ENCODE measurements around the gene IFNAR2. TPM values are rescaled to one million over a fixed set of nuclear protein-coding genes. Genes with fewer than 3 reads are reported as not detected.

The IFNAR2 gene
- total and polyA plus RNA-seq, 2 experiments from 2014 or later = 16.8 to 18.2 TPM

- TF ChIP-seq CTCF (conservative IDR thresholded peaks at IDR 0.05; ENCODE audit: low read depth in 2 of 2) (no peak), ZNF462 (CRISPR knock-in tag; IDR thresholded peaks at IDR 0.05) (no peak), EZH2 (IDR thresholded peaks at IDR 0.05; ENCODE audit: low read depth, unreplicated experiment) (no peak)
Measured at GRCh38 chr21:33208534-33208933, 21.2 kb upstream of the IFNAR2 start (continued).

GRCh38 chr21:33211305-33211704 is 18.4 kb upstream of the IFNAR2 start:
- peaks cover 6% of the 10 kb centered on the region for H3K27me3 Mint-ChIP-seq (ENCODE audit: insufficient read depth, low read depth, poor library complexity)
- no peak overlapping the region for H2AFZ ChIP-seq
- no peaks in the 10 kb centered on the region for H3K79me2 ChIP-seq (replicated peaks; ENCODE audit: insufficient read depth)
- H3K9me3 Mint-ChIP-seq = peaks cover 22% of the 10 kb centered on the region
- H3K4me2 ChIP-seq = no peak overlapping the region
- DNase-seq (ENCODE audit: low spot score) = no peak
- H3K27ac Mint-ChIP-seq = no peak overlapping the region
- H3K36me3 Mint-ChIP-seq (ENCODE audit: low read depth) = no peaks in the 10 kb centered on the region; the same call in 2 of the 3 replicates
- H3K4me3 Mint-ChIP-seq = no peak overlapping the region
- no peaks in the 10 kb centered on the region for H3K36me3 ChIP-seq (ENCODE audit: insufficient read depth)
- ATAC-seq = no peak
- H3K4me3 ChIP-seq = no peak overlapping the region
- no peaks in the 10 kb centered on the region for H3F3A ChIP-seq (replicated peaks; ENCODE audit: low read depth)
- H3K4me1 ChIP-seq (ENCODE audit: insufficient read depth) = peaks cover 3% of the 10 kb centered on the region; the same call in 1 of the 2 replicates
- no peak overlapping the region for H3K27ac ChIP-seq (ENCODE audit: low read depth)
- peaks cover 12% of the 10 kb centered on the region for H3K4me1 Mint-ChIP-seq
- H3K27me3 ChIP-seq (ENCODE audit: insufficient read depth) = 0 out of 2 replicates have a peak, but pooled peaks cover 2% of the 10 kb centered on the region
- peaks cover 18% of the 10 kb centered on the region for H3K9me2 ChIP-seq (ENCODE audit: insufficient read depth)
- H4K20me1 ChIP-seq (replicated peaks; ENCODE audit: insufficient read depth) = no peaks in the 10 kb centered on the region
- TF ChIP-seq STAT1 (IDR thresholded peaks at IDR 0.05; ENCODE audit: unreplicated experiment) (no peak), ZNF462 (CRISPR knock-in tag; IDR thresholded peaks at IDR 0.05) (no peak)
